C4-2B (cell line): ENCODE results near the gene TBX6.

Experiments
- CTCF ChIP-seq: fragments of 450-650 bp; conservative IDR thresholded peaks from 2 replicates; pipeline ENCODE4 v1.5.1; 2017; ENCODE audit warnings: mild to moderate bottlenecking
- ZFX ChIP-seq: fragments of 450-650 bp; IDR thresholded peaks from 2 replicates; pipeline ENCODE4 v1.6.1; 2017

GRCh38 chr16:30096862-30097563, 5.3 kb upstream of the TBX6 start:
- TF ChIP-seq CTCF (no peak), ZFX (no peak)
